ENCODE results near the gene HMGCS1.
A peak's percentile ranks its signal among the peaks of the same experiment; 100 is the strongest.
"Not testable (repeated sequence)": the region's sequence is repeated elsewhere in the genome, so short reads cannot be mapped to it uniquely, and the experiment has no call there.

The HMGCS1 gene

DNA sequence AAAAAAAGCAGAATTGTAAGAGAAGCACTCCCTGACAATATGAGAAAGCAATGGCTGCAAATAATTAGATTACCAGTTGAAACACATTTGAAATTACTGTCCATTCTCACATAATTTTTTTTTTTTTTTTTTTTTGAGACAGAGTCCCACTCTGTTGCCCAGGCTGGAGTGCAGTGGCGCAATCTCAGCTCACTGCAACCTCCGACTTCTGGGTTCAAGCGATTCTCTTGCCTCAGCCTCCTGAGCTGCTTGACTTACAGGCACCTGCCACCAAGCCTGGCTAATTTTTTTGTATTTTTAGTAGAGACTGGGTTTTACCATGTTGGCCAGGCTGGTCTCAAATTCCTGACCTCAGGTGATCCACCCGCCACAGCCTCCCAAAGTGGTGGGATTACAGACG lies 6.3 kb downstream of the HMGCS1 start:
- CTCF ChIA-PET, result interaction anchor here (1.1 to 2.4 kb wide), 5 partner anchors 12 to 313 kb away, joined by 3 to 7 read pairs (median 4); no protein-coding TSS in a partner anchor
- Histone ChIP-seq H3K4me3 (ENCODE audit: control insufficient read depth in 1 of 7, extremely low read depth in 1 of 7, insufficient read depth in 4 of 7, low read depth in 2 of 7, low read length in 6 of 7) (peak overlapping the region in 1 of 7 experiments; percentile 16), H3K4me1 (ENCODE audit: control extremely low read depth in 1 of 4, control insufficient read depth in 4 of 4, insufficient read depth in 4 of 4, low read length in 3 of 4) (peaks cover 4 to 76% (median 15%) of the 10 kb centered on the region in 4 experiments), H3K36me3 (ENCODE audit: control insufficient read depth in 4 of 4, insufficient read depth in 4 of 4, low read length in 3 of 4) (peaks cover 0 to 80% (median 7%) of the 10 kb centered on the region in 4 experiments)
- H3K27me3 ChIP-seq (replicated peaks in 2 of 5; ENCODE audit: control insufficient read depth in 4 of 5, insufficient read depth in 5 of 5, low read length in 4 of 5); POLR2A ChIA-PET; H3K27ac ChIP-seq (ENCODE audit: insufficient read depth in 1 of 2, low read depth in 1 of 2, low read length in 2 of 2, poor library complexity in 1 of 2, severe bottlenecking in 2 of 2); DNase-seq; H3K9me3 ChIP-seq (ENCODE audit: control extremely low read depth in 1 of 5, control insufficient read depth in 4 of 5, insufficient read depth in 2 of 5, low read depth in 1 of 5, low read length in 4 of 5): not testable (repeated sequence)
- WGBS (ENCODE audit: insufficient coverage), result 100% methylated on average over 1 of the region's 5 CpGs

DNA sequence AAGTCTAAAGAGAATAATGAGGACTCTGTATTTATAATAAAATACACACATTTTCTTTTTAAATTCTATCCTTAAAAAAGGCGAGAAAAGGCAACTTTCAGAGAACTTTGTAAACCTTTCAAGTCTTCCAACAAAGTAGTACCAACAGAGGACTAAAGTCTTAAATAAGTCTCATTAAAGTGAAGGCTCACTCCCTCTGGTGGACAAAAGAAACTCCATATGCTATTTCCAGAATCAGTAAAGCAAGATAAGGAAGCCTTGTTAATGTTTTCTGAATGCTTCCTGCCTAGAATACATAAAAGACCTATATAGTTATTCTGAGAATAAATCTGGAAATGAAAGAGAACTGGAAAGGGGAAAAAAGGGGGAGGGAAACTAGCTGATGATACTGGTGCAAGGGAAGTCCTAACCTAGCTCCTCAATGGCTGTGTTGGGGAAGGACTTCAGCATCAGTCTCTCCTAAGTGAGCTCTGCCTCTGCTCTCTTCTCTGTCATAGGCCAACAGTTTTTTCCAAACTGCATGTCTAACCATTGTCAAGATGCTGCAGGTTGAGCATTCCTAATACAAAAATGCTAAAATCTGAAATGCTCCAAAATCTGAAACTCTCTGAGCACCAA lies 7.2 kb downstream of the HMGCS1 start:
- no peaks in the 10 kb centered on the region for H3K27me3 ChIP-seq (replicated peaks in 2 of 5; ENCODE audit: control insufficient read depth in 4 of 5, insufficient read depth in 5 of 5, low read length in 4 of 5)
- H3K27ac ChIP-seq (ENCODE audit: insufficient read depth in 1 of 2, low read depth in 1 of 2, low read length in 2 of 2, poor library complexity in 1 of 2, severe bottlenecking in 2 of 2), result no peak overlapping the region
- peaks cover 0 to 81% (median 8%) of the 10 kb centered on the region in 4 experiments for H3K36me3 ChIP-seq (ENCODE audit: control insufficient read depth in 4 of 4, insufficient read depth in 4 of 4, low read length in 3 of 4)
- ChIA-PET POLR2A (no interaction called here), CTCF (interaction anchor here (0.6 to 2.4 kb wide), 14 partner anchors 8 to 312 kb away, joined by 3 to 7 read pairs (median 4); partner anchors contain the start of gene TMEM267)
- peak; percentile 74 to 89 (median 86) for DNase-seq
- WGBS (ENCODE audit: insufficient coverage), result 80% methylated on average over 1 of the region's 1 CpG
- no peaks in the 10 kb centered on the region for H3K9me3 ChIP-seq (ENCODE audit: control extremely low read depth in 1 of 5, control insufficient read depth in 4 of 5, insufficient read depth in 2 of 5, low read depth in 1 of 5, low read length in 4 of 5)
- H3K4me3 ChIP-seq (ENCODE audit: control insufficient read depth in 1 of 7, extremely low read depth in 1 of 7, insufficient read depth in 4 of 7, low read depth in 2 of 7, low read length in 6 of 7), result peak overlapping the region in 1 of 7 experiments; percentile 16
- H3K4me1 ChIP-seq (ENCODE audit: control extremely low read depth in 1 of 4, control insufficient read depth in 4 of 4, insufficient read depth in 4 of 4, low read length in 3 of 4), result peaks cover 0 to 71% (median 12%) of the 10 kb centered on the region in 4 experiments

GRCh38 chr5:43304525-43304924 lies 8.7 kb downstream of the HMGCS1 start:
- Histone ChIP-seq H3K27ac (ENCODE audit: insufficient read depth in 1 of 2, low read depth in 1 of 2, low read length in 2 of 2, poor library complexity in 1 of 2, severe bottlenecking in 2 of 2) (no peak overlapping the region), H3K27me3 (replicated peaks in 2 of 5; ENCODE audit: control insufficient read depth in 4 of 5, insufficient read depth in 5 of 5, low read length in 4 of 5) (no peaks in the 10 kb centered on the region), H3K9me3 (ENCODE audit: control extremely low read depth in 1 of 5, control insufficient read depth in 4 of 5, insufficient read depth in 2 of 5, low read depth in 1 of 5, low read length in 4 of 5) (no peaks in the 10 kb centered on the region), H3K4me1 (ENCODE audit: control extremely low read depth in 1 of 4, control insufficient read depth in 4 of 4, insufficient read depth in 4 of 4, low read length in 3 of 4) (peaks cover 0 to 56% (median 8%) of the 10 kb centered on the region in 4 experiments), H3K4me3 (ENCODE audit: control insufficient read depth in 1 of 7, extremely low read depth in 1 of 7, insufficient read depth in 4 of 7, low read depth in 2 of 7, low read length in 6 of 7) (peak overlapping the region in 1 of 7 experiments; percentile 8), H3K36me3 (ENCODE audit: control insufficient read depth in 4 of 4, insufficient read depth in 4 of 4, low read length in 3 of 4) (peaks cover 0 to 82% (median 17%) of the 10 kb centered on the region in 4 experiments)
- no CpG with 5 or more reads among the region's 1 CpG for WGBS (ENCODE audit: insufficient coverage)
- DNase-seq, result peak in 1 of 3 donors; percentile 18
- POLR2A ChIA-PET, result no interaction called here
- CTCF ChIA-PET, result interaction anchor here (0.8 to 2.6 kb wide), 6 partner anchors 10 to 396 kb away, joined by 3 to 10 read pairs (median 4); no protein-coding TSS in a partner anchor

GRCh38 chr5:43303242-43303641 lies 10.0 kb downstream of the HMGCS1 start:
- no peaks in the 10 kb centered on the region for H3K9me3 ChIP-seq (ENCODE audit: control extremely low read depth in 1 of 5, control insufficient read depth in 4 of 5, insufficient read depth in 2 of 5, low read depth in 1 of 5, low read length in 4 of 5)
- peaks cover 6 to 80% (median 20%) of the 10 kb centered on the region in 4 experiments for H3K36me3 ChIP-seq (ENCODE audit: control insufficient read depth in 4 of 4, insufficient read depth in 4 of 4, low read length in 3 of 4)
- H3K4me3 ChIP-seq (ENCODE audit: control insufficient read depth in 1 of 7, extremely low read depth in 1 of 7, insufficient read depth in 4 of 7, low read depth in 2 of 7, low read length in 6 of 7), result no peak overlapping the region
- CTCF ChIA-PET, result interaction anchor here (1.5 to 2.6 kb wide), 3 partner anchors 9 to 10 kb away, joined by 3 to 10 read pairs (median 5); partner anchors contain the start of gene HMGCS1
- 97% methylated on average over 4 of the region's 4 CpGs for WGBS (ENCODE audit: insufficient coverage)
- H3K4me1 ChIP-seq (ENCODE audit: control extremely low read depth in 1 of 4, control insufficient read depth in 4 of 4, insufficient read depth in 4 of 4, low read length in 3 of 4), result peaks cover 0 to 43% (median 3%) of the 10 kb centered on the region in 4 experiments
- POLR2A ChIA-PET, result no interaction called here
- H3K27me3 ChIP-seq (replicated peaks in 2 of 5; ENCODE audit: control insufficient read depth in 4 of 5, insufficient read depth in 5 of 5, low read length in 4 of 5), result no peaks in the 10 kb centered on the region
- no peak overlapping the region for H3K27ac ChIP-seq (ENCODE audit: insufficient read depth in 1 of 2, low read depth in 1 of 2, low read length in 2 of 2, poor library complexity in 1 of 2, severe bottlenecking in 2 of 2)
- DNase-seq, result no peak

GRCh38 chr5:43302481-43302880 lies 10.7 kb downstream of the HMGCS1 start:
- CTCF ChIA-PET, result interaction anchor here (1.0 to 2.6 kb wide), 5 partner anchors 8 to 14 kb away, joined by 3 to 10 read pairs (median 3); partner anchors contain the start of gene HMGCS1
- no peaks in the 10 kb centered on the region for H3K9me3 ChIP-seq (ENCODE audit: control extremely low read depth in 1 of 5, control insufficient read depth in 4 of 5, insufficient read depth in 2 of 5, low read depth in 1 of 5, low read length in 4 of 5)
- H3K27ac ChIP-seq (ENCODE audit: insufficient read depth in 1 of 2, low read depth in 1 of 2, low read length in 2 of 2, poor library complexity in 1 of 2, severe bottlenecking in 2 of 2), result no peak overlapping the region
- no peak for DNase-seq
- POLR2A ChIA-PET, result no interaction called here
- peaks cover 0 to 36% (median 1%) of the 10 kb centered on the region in 4 experiments for H3K4me1 ChIP-seq (ENCODE audit: control extremely low read depth in 1 of 4, control insufficient read depth in 4 of 4, insufficient read depth in 4 of 4, low read length in 3 of 4)
- WGBS (ENCODE audit: insufficient coverage), result 100% methylated on average over 2 of the region's 3 CpGs
- peaks cover 9 to 79% (median 24%) of the 10 kb centered on the region in 4 experiments for H3K36me3 ChIP-seq (ENCODE audit: control insufficient read depth in 4 of 4, insufficient read depth in 4 of 4, low read length in 3 of 4)
- H3K4me3 ChIP-seq (ENCODE audit: control insufficient read depth in 1 of 7, extremely low read depth in 1 of 7, insufficient read depth in 4 of 7, low read depth in 2 of 7, low read length in 6 of 7), result peak overlapping the region in 1 of 7 experiments; percentile 11
- H3K27me3 ChIP-seq (replicated peaks in 2 of 5; ENCODE audit: control insufficient read depth in 4 of 5, insufficient read depth in 5 of 5, low read length in 4 of 5), result no peaks in the 10 kb centered on the region

- peaks cover 0 to 28% (median 1%) of the 10 kb centered on the region in 4 experiments for H3K4me1 ChIP-seq (ENCODE audit: control extremely low read depth in 1 of 4, control insufficient read depth in 4 of 4, insufficient read depth in 4 of 4, low read length in 3 of 4)
- peaks cover 13 to 80% (median 33%) of the 10 kb centered on the region in 4 experiments for H3K36me3 ChIP-seq (ENCODE audit: control insufficient read depth in 4 of 4, insufficient read depth in 4 of 4, low read length in 3 of 4)
- no peak overlapping the region for H3K4me3 ChIP-seq (ENCODE audit: control insufficient read depth in 1 of 7, extremely low read depth in 1 of 7, insufficient read depth in 4 of 7, low read depth in 2 of 7, low read length in 6 of 7)
- 59% methylated on average over 3 of the region's 3 CpGs for WGBS (ENCODE audit: insufficient coverage)
- no peaks in the 10 kb centered on the region for H3K27me3 ChIP-seq (replicated peaks in 2 of 5; ENCODE audit: control insufficient read depth in 4 of 5, insufficient read depth in 5 of 5, low read length in 4 of 5)
- H3K9me3 ChIP-seq (ENCODE audit: control extremely low read depth in 1 of 5, control insufficient read depth in 4 of 5, insufficient read depth in 2 of 5, low read depth in 1 of 5, low read length in 4 of 5), result no peaks in the 10 kb centered on the region
- POLR2A ChIA-PET, result no interaction called here
- CTCF ChIA-PET, result interaction anchor here (1.0 to 1.4 kb wide), 2 partner anchors 12 to 13 kb away, joined by 3 read pairs; partner anchors contain the start of gene HMGCS1
- no peak overlapping the region for H3K27ac ChIP-seq (ENCODE audit: insufficient read depth in 1 of 2, low read depth in 1 of 2, low read length in 2 of 2, poor library complexity in 1 of 2, severe bottlenecking in 2 of 2)
- DNase-seq, result no peak
Observed at GRCh38 chr5:43301653-43302091, 11.5 kb downstream of the HMGCS1 start.

DNA sequence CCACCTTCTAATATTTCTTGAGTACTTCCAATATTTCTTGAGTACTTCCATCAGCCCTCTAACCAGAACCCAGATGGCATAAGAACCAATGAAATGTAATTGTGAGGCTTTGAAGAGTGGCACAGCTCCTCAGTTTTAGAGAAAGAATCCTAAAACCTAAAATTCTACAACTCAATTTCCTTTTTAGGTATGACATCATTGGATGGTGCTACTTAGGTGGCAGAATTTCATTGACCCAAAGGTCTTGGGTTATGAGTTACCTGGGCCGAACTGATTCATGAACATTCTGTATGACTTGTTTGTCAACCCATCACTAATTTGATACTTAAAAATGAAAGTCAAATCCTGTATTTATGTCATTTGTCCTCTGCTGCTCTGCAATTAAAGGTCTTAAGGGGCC lies 13.1 kb downstream of the HMGCS1 start:
- H3K36me3 ChIP-seq (ENCODE audit: control insufficient read depth in 4 of 4, insufficient read depth in 4 of 4, low read length in 3 of 4), result peaks cover 15 to 89% (median 43%) of the 10 kb centered on the region in 4 experiments
- peaks cover 0 to 18% (median 1%) of the 10 kb centered on the region in 4 experiments for H3K4me1 ChIP-seq (ENCODE audit: control extremely low read depth in 1 of 4, control insufficient read depth in 4 of 4, insufficient read depth in 4 of 4, low read length in 3 of 4)
- WGBS (ENCODE audit: insufficient coverage), result no CpG with 5 or more reads among the region's 1 CpG
- H3K27me3 ChIP-seq (replicated peaks in 2 of 5; ENCODE audit: control insufficient read depth in 4 of 5, insufficient read depth in 5 of 5, low read length in 4 of 5), result no peaks in the 10 kb centered on the region
- no peak overlapping the region for H3K4me3 ChIP-seq (ENCODE audit: control insufficient read depth in 1 of 7, extremely low read depth in 1 of 7, insufficient read depth in 4 of 7, low read depth in 2 of 7, low read length in 6 of 7)
- H3K27ac ChIP-seq (ENCODE audit: insufficient read depth in 1 of 2, low read depth in 1 of 2, low read length in 2 of 2, poor library complexity in 1 of 2, severe bottlenecking in 2 of 2), result no peak overlapping the region
- ChIA-PET POLR2A (no interaction called here), CTCF (interaction anchor here (0.6 to 1.0 kb wide), 3 partner anchors 10 to 401 kb away, joined by 3 to 4 read pairs (median 3); partner anchors contain the start of gene HMGCS1)
- H3K9me3 ChIP-seq (ENCODE audit: control extremely low read depth in 1 of 5, control insufficient read depth in 4 of 5, insufficient read depth in 2 of 5, low read depth in 1 of 5, low read length in 4 of 5), result no peaks in the 10 kb centered on the region
- DNase-seq, result no peak

Measured in common myeloid progenitor, CD34-positive (primary cell).